Stimulated activated CD8-positive, alpha-beta memory T cell treated with anti-CD3 and anti-CD28 coated beads, Interleukin-12 subunit alpha, Interleukin-12 subunit beta, amount 100 ng/mL, for 1 hour (primary cell): Measurements from ENCODE around the gene KCNK17.

Source experiments
- DNase-seq: peaks from one replicate; pipeline ENCODE4 v3.0.0-alpha.2; 2020; ENCODE audit warnings: low read depth

The KCNK17 gene, protein sequence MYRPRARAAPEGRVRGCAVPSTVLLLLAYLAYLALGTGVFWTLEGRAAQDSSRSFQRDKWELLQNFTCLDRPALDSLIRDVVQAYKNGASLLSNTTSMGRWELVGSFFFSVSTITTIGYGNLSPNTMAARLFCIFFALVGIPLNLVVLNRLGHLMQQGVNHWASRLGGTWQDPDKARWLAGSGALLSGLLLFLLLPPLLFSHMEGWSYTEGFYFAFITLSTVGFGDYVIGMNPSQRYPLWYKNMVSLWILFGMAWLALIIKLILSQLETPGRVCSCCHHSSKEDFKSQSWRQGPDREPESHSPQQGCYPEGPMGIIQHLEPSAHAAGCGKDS

DNA sequence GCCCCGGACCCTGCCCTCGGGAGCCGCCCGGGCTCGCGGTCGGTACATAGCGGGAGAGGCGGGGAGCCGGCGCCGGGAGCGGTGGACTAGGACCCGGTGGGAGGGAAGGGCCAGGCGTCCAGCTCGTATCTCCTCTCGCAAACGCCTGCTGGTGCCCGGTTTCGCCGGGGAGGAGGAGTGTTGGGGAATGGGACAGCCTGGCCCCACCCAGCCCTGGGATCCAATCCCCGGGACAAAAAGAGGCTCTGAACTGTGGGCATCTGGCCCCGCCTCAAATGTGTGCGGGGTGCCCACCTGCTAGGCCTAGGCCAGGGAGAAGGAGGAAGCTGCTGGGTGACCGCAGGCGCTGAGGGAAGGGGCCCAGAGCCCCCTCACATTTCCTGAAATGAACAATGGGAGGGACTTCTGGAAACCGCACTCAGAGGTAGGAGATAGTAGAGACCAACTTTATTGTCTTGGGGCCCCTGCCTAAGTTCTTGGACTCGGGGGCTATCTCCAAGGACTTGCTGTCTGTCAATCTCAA lies at the start of gene KCNK17:
TSS of gene KCNK17 (minus strand) at position 147 of the 523 bp plus-strand sequence. CDS start at position 48, 99 bp downstream.
- DNase-seq = no peak

DNA sequence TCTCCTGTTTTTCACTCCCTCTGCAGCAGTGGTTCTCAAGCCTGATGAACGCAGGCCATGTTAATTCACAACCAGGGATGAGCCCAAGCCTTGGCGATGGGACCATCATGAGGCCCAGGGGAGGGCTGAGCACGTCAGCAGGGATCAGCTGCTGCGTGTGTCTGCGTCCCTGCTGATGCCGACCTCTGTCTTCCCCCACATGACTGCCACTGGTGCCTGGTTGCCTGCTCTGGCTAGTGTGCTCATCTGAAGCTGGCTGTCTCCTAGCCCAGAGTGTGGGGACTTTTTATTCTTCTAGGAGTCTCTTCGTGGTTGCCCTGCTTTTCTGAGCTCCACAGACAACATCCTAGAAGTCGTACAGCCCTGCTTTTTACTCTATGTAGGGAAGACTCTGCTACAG lies 49.1 kb upstream of the KCNK17 start:
- no peak for DNase-seq

DNA sequence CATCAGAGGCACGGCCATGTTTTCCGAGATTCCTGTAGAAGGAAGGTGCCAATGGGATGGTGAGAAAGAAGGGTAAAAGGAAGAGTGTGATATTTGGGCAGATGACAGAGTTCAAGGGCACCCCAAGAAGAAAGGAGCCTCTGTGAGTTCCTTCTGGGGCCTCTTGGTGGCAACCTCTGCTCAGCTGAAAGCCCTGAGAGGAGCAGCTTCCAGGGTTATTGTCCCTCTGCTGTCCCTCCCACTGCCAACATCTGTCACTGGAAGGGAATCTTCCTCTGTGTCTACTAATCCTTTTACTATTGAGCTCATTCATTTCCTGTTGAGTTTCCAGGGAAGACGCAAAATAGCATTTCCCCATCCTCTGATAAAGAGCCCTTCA lies 48.3 kb upstream of the KCNK17 start:
- DNase-seq = no peak

DNA sequence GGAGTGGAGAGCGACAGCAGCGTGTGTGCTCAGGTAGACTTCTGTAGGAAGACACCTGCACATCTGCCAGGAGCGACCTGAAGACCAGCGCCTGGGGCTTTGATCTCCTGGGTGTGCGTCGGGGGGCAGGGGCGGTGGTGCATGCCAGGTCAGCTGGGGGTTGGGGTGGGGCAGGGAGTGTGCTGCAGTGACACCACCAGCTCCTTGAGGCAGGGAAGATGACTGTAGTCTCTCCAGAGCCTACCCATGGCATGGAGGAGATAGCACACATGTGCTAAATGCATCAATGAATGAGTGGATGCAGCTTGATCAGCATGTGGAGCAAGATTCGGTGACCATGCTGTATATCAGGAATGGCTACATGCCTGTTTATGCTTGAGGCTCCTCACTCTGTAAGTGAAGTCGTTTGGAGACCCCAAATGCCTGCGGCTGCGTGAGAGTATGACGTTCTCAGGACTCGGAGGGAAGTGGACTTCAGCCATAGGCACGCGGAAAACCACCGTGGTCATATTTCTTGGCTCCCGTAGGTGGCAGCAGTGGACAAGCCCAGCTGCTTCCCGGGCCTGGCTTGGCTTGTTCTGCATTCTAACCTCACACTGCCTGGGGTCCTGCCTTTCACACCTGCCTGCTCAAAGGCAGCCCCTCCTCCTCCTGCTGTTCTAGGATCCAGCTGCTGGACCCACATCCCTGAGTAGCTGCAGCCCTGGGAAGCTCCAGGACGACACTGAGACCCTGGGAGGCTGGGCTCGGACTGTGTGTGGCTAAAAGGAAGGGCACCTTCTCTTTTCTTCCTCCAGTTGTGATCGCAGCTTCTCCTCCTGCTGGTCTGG lies 47.7 kb upstream of the KCNK17 start:
- peak; percentile 17 for DNase-seq

DNA sequence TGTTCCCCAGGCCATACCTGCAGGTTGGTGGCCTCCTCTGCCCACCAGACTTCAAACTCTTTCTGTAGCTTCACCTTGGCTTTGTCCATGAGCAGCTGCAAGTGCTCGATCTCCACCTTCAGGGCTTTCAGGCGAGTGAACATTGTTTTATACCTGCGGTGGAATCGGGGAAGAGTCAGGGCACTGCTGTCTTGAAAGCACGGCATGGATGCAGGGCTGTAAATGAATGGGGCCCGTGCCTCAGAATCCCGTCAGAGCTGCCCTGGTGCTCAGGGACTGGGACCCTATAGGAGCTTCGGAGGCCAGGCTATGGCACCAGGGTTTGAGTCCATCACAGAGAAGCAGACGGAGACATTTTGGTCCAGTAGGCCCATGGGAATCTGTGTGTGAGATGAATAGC lies 46.2 kb upstream of the KCNK17 start:
- DNase-seq = no peak

DNA sequence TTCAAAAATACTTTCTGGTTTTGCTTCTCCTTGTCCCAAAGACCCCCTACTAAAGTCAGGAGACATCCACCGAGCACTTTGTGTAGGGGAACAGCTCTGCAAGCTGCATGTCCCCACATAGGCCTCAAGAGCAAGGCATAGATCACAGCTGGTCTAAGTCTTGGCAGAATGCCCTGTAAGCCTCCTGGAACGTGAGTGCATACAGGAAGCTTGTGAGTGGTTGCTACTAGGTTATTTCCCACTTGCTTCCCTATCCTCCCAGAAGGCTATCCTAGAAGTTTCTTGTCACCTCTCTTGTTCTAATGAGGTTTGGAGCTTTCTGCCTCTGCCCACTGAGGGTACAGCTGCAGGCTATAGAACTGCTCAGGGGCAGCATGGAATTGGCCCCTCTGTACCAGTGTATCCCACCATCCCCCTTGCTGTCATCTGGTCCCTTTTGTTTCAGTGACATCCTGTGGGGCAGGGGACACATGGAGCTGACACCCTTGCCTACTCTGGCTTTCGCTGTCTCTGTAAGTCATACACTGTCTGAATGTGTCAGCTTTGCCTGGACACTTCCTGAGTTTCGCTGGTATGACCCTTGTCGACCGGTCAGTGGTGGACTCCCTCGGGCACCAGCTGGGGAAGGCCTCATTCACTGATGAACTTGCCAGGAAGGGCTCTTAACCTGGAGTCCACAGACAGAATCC lies 43.9 kb upstream of the KCNK17 start:
- DNase-seq = no peak

DNA sequence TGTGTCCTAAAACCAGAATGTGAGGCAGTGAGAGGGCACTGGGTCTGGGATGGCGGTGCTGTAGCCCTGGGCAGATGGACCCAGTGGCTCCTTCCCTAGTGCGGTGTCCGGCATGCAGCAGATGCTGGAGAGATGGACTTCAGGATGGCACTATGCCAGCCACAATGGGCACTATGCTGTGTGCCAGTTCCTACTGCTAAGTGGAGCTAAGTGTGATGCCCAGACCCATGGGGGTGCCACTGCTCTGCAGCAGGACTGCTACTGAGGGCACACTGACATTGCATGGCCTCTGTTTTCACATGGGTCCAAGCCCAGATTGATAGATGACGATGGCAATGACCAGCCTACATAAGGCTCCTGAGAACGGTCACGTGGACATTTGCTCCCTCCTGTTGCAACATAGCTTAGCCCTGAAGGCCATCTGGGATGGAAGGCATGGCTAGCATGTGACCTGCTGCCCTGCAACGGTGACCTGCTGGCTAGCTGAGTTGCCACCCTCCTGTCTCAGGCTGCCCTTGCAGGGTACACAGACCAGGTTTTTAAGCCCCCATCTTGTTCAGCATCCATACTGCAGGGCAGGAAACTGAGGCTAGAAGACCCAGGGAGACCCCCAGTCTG lies 39.6 kb upstream of the KCNK17 start:
- DNase-seq = no peak

DNA sequence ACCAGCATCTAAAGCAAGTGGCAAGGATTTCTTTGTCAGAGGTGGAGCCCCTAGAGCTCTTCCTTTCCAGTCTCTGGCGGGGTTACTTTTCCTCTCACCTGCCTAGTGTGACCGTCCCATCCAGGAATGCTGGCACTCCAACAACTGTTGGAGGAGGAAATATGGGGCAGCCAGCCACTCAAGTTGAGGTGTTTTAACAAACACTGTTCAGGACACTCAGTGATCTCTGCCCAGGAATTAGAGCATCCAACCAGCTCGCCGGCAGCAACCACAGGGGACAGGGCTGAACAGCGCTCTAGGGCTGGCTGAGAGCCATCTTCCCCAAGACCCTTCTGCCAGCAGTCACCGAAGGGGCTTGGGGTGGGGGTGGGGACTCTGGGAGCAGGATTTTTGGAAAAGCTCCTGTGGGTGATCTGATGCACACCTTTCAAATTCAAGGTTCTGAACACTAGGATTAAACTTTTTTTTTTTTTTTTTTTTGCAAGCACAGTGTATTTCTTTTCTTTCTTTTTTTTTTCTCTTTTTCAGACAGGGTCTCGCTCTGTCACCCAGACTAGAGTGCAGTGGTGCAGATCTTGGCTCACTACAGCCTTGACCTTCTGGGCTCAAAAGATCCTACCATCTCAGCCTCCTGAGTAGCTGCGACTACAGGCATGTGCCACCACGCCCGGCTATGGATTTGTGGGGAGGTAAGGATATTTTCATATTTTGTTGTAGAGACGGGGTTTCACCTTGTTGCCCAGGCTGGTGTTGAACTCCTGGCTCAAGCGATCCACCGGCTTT lies 36.7 kb upstream of the KCNK17 start:
- DNase-seq = no peak

DNA sequence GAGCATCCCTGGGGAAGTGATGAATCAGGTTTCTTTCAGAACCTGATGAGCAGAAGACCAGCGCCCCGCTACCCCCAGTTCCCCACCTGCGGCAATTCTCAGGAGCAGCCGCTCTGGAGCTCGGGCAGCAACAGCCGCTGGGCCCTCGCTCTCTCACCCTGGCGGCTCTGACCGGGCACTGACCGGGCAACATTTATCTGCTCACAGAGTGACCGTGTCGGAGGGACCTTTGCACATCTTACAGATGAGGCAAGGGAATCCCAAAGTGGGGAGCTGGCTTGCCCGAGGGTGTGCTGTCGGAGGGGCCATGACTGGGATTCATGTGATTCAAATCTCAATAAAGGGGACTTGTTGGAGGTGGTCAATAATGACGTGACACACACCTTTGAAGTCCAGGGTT lies 34.5 kb upstream of the KCNK17 start:
- no peak for DNase-seq

DNA sequence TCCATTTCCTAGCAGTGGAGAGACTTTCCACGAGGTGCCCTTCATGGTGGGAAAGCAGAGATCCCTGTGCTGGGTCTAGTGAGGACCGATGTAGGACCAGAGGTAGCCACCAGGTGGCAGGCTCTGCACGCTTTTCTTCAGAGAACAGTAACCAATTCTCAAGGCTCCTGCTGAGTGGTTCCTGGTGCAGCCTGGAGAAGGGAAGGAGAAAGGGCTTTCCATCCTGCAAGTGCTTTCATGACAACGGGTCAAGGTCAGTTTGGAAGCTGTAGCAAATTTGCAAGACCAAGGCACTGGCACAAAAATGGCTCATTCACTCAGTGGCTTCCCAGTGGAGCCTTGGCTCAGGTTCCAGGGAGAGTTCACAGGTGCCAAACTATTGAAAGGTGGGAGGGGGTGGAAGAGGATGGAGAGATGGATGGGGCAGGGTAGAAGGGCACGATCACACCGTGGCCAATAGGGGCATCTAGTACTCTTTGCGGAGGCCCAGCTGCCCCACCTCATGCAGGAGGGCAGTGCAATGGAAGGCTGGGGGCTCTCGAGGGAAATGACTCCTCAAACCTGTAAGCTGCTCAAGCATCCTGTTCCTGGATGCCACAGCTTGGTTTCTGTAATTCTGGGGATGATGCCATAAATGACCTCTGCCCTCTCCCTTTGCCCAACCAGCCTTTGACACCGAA lies 33.8 kb upstream of the KCNK17 start:
- peak; percentile 33 for DNase-seq

DNA sequence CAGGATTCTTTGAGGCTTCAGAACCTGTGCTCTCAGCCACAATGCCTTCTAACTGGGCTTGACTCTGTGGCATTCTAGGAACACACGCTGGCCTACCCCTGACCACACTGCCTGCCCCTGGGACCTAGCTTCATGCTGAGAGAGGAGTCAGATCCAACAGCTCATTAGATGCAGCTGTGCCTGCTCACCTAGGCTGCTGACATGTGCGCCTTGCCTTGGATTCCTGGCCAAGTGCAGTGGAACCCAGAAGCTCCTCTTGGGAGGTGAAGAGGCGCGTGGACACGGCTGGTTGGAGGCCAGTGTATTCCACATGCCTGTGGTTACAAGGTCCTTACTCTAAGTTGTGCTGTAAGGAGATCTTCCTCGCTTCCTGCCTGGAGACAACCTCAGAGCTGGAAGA lies 33.0 kb upstream of the KCNK17 start:
- DNase-seq = no peak

DNA sequence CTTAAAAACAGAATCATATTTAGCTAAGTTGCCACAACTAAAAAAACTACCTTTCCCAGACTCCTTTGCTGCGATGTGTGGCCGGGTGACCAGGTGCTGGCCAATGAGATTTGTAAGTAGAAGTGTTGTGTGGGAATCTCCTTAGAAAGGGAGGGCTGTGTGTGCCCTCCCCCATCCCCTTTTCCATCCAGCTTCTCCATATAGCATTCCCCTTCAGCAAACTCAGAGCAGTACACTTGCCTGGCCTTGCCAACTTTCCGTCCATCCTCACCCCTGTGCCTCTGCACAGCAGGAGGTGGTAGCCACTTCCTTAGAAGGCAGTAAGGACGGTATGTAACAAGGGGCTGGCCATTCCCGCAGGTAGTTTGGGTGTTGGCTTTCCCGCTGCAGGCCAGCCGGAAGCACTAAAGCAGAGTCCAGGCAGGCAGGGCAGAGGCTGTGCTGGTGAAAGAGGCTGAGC lies 30.6 kb upstream of the KCNK17 start:
- DNase-seq = no peak

DNA sequence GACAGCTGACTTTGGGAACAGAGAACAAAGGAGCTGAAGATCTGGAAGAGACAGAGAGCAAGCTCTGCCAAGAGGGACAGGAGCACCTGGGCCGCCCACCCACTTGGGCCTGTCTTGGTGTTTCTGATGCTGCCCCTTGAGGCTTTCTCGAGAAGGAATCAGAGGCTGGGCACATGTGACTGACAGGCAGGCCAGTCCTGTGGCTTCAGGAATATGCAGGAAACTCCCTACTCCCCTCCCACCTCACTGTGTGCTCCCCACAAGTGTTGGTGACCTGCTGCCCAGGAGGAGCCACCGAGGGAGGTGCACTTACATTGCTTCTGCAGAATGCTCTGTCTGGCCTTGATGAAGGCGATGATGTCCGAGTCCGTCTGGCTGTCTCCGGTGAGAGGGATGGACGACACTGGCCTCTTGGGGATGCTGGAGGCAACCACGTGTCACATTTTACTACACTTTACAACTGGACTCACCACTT lies 29.2 kb upstream of the KCNK17 start:
- no peak for DNase-seq

DNA sequence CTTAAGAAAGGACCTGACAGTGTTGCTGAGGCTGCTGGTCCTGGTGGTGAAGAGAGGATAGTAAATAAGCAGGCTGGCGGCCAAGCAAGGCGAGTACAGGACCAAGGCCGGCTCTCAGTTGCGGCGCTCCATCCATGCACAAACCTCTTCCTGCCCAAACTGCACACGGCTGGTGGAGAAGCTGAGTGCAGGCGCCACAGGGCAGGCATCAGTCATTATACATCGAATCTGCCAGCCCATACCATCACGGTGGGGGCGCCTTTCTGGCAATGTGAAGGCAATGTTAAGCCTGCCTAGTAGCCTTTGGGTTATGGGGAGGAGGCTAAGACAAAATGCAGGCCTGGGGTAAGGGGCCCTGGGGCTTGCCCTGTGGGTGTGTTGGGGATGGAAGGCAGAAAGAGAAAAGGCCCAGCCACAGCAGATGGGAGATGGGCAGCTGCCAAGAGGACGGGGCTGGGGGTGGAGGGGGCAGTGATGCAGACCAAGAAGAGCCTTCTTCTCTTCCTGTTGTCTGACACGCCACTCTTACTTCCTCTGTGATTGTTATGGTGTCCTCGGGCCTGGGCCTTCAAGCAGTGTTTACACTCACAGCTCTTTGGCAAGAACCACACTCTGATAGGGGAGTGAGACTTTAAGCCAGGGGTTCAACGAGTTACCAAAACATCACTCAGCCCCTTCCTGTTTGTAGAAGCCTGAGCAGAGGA lies 28.6 kb upstream of the KCNK17 start:
- DNase-seq = no peak

DNA sequence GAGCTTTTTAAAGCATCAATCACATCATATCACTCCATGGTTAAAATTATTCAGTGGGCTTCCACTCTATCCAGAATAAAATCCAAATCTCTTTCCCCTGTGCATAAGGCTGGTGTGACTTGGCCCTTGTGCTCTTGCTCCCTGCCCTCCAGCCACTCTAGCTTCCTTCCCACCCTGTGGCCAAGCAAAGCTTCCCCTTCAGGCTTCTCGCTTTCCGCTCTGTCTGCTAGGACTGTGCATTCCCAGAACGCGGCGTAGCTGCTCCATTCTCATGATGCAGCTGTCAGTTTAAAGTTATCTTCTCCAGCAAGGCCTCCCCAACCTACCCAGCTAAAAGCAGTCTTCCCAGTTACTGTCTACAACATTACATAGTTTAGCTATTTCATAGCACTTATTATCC lies 27.7 kb upstream of the KCNK17 start:
- DNase-seq = no peak

DNA sequence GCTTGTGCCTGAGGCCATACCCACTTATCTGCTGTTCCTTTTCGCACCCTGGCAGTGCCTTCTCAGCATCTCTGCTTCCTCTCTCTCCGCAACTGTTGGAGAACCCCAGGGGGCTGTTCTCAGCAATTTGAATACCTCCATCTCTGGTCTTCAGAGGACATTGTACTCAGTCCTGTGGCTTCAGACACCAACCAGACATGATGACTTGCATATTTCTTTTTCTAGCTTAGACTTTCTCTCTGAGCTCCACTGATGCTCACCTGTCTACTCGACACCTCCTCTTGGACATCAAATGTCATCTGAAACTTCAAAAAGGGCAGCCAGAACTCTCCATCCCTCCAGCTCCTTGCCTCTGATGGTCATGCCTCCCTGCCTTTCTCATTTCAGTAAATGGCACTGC lies 27.1 kb upstream of the KCNK17 start:
- DNase-seq = no peak

DNA sequence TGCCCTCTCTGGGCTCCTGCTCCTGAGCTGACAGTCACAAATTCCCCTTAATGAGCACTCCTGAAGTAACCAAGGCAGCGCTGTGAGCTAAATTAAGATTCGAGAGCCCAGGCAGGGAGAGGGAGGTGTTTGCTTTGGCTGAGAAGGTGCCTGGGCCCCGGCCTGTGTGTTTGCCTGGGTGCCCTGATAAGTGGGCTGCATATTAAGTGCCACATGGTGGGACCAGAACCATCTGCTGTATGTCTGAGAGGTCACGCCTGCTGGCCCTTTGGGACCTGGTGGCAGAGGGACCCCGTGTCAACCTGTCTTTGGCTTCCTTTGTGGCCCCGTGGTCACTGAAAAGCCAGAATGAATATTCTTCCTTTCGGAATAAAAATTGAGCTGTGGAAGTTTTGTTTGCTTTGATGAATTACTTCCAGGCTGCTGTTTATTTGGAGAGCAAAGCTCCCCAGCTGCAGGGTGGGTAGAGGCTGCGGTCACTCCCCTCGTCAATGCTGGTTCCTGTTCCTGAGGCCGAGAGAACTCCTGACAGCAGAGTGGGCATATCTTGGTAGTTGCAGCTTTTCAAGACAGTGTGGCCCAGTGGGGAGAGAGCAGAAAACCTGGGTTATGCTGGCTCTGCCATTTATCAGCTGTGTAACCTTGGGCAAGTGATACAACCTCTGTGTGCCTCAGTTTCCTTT lies 25.8 kb upstream of the KCNK17 start:
- DNase-seq = no peak

DNA sequence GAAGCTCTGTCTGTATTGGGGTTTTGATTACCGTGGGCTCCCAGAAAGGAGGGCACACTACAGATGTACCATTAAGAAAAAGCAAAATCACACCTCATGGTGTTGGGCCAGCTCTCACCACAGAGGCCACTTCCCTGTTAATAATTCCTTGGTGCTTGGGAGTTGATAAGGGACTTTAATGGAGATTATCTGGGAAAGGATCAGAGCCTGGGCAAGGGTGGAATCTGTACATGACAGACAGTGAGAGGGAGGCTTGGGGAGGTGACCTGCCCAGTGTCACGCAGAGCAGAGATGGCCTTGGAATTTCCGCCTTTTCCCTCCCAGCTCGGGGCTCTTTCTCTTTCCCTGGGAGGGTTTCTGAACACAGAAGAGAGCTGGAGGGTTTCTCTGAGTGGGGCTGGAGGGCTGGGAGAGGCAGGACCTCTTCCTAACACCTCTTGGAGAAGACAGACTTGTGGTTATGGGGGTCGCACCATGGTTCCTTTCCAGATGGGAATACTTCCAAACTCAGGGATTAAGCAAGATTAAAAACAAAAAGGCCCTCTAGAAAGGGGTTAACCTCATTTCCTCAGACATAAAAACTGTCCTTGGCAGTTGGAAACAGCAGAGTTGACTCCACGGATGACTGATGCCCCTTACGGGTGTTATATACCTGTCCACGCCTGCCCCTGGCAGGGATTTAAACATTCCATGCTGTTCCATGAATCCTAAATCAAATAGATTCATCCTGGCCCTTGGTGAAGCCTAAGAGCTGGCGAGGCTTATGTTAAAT lies 25.1 kb upstream of the KCNK17 start:
- DNase-seq = no peak

DNA sequence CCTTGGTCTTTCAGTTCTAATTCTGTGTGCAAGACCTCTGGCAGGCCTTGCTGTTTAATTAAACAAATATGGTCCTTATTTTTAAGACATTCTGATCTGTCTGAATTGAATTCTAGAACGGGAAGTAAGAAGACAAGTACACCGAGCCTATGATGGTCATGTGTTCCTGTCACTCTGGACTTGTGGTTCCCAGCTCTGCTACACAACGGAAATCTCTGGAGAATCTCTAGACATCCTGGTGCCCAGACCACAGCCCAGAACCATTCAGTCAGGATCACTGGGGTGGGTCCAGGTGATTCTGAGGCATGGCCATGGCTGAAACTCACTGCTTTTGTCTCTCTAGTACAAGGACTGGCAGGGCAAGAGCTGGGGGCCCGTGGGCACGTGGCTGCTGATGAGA lies 24.2 kb upstream of the KCNK17 start:
- DNase-seq = no peak
